Measurements from ENCODE around the gene SLC16A11.
A peak's percentile ranks its signal among the peaks of the same experiment; 100 is the strongest.
"Not testable (repeated sequence)": the region's sequence is repeated elsewhere in the genome, so short reads cannot be mapped to it uniquely, and the experiment has no call there.

The SLC16A11 gene, protein sequence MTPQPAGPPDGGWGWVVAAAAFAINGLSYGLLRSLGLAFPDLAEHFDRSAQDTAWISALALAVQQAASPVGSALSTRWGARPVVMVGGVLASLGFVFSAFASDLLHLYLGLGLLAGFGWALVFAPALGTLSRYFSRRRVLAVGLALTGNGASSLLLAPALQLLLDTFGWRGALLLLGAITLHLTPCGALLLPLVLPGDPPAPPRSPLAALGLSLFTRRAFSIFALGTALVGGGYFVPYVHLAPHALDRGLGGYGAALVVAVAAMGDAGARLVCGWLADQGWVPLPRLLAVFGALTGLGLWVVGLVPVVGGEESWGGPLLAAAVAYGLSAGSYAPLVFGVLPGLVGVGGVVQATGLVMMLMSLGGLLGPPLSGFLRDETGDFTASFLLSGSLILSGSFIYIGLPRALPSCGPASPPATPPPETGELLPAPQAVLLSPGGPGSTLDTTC

DNA sequence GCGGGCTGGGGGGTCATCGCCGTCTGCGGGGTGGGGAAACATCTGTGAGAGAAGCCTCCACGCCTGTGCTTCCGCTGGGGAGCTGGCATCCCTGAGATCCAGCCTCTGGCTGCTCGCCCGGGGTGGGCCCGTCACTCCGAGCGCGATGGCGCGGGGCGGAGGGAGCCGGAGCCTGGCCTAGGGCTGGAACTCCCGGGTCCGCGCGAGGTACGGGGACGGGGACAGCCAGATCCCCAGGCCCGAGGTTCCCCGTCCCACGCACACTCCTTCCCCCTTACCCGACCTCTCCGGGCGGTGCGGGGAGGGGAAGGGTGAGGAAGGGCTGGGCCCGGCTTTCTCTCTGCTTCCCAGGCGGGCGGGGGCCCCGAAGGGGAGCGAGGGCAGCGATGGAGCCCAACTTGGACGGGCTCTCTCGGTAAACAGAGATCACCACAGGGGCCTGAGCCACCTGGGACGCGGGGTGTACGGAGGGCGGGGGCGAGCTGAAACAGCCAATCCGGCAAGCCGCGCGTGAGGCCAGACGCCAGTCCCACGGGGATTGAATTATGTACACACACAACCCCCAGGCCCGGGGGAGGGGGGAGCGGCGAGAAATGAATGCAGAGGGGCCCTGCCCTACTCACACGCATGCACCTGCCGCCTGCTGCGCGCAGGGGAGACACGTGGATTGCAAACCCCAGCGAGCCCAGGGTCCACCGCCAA lies at the start of gene SLC16A11:
Gene SLC16A11, minus strand, starts transcription at position 596 of the 702 bp plus-strand sequence. Its CDS starts 579 bp downstream, at position 17.
- peak; percentile 26 to 67 for DNase-seq

DNA sequence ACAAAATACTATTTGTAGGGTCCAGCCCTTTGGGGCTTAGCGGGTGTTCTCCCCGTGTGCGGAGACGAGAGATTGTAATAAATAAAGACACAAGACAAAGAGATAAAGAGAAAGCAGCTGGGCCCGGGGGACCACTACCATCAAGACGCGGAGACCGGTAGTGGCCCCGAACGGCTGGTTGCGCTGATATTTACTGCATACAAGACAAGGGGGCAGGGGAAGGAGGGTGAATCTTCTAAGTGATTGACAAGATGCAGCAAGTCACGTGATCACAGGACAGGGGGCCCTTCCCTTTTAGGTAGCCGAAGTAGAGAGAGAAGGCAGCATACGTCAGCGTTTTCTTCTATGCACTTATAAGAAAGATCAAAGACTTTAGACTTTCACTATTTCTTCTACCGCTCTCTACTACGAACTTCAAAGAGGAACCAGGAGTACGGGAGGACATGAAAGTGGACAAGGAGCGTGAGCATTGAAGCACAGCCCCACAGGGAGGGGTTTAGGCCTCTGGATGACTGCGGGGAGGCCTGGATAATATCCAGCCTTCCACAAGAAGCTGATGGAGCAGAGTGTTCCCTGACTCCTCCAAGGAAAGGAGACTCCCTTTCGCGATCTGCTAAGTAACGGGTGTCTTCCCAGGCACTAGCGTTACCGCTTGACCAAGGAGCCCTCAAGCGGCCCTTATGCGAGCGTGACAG lies 47.6 kb upstream of the SLC16A11 start:
- DNase-seq = peak in 1 of 2 donors; percentile 37

DNA sequence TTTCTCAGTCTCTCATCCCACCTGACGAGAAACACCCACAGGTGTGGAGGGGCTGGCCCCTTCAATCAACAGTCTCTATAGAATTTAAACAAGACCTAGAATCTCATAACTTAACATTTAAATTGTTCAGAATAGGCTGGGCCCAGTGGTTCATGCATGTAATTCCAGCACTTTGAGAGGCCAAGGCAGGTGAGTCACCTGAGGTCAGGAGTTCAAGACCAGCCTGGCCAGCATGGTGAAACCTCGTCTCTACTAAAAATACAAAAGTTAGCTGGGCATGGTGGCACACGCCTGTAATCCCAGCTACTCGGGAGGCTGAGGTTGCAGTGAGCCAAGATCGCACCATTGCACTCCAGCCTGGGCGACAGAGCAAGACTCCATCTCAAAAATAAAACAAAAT lies 45.7 kb upstream of the SLC16A11 start:
- DNase-seq = not testable (repeated sequence)

DNA sequence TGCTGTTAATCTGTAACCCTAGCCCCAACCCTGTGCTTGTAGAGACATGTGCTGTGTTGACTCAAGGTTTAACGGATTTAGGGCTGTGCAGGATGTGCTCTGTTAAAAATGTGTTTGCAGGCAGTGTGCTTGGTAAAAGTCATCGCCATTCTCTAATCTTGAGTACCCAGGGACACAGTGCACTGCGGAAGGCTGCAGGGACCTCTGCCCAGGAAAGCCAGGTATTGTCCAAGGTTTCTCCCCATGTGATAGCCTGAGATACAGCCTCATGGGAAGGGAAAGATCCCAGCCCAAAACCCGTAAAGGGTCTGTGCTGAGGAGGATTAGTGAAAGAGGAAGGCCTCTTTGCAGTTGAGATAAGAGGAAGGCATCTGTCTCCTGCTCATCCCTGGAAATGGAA lies 44.5 kb upstream of the SLC16A11 start:
- not testable (repeated sequence) for DNase-seq

DNA sequence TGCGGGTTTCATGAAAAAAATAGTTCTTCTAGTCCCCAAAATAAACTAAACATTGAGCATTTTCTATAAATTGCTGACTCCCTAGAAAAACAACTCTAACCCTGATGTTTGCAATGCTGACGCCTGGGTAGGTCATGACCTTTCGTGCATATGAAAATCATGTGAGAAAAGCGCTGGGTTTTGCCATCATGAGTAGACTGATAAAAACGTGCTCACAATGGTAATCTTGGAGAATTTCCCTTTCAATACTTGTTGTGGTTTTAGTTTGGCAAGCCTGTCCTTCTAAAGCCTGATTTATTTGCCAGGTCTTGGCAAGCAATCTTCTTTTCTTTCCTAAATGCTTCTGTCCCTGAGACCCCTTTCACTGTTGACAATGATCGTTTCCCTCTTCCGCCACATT lies 40.2 kb upstream of the SLC16A11 start:
- no peak for DNase-seq

DNA sequence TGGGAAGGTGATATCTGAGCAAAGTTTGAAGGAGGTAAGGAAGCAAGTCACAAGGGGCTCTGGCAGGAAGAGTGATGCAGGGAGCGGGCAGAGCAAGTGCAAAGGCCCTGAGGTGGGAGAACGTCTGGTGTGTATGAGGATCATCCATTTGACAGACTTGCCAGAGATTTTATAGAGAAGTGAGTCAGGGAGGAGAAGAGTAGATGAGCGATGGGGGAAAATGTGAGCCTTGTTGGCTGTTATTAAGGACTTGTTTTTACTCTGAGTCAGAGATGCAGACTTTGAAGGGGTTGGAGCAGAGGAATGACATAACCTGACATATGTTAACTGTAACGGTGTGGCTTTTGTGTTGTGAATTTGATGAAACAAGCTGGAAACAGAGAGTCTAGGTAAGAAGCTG lies 39.7 kb upstream of the SLC16A11 start:
- DNase-seq = no peak

DNA sequence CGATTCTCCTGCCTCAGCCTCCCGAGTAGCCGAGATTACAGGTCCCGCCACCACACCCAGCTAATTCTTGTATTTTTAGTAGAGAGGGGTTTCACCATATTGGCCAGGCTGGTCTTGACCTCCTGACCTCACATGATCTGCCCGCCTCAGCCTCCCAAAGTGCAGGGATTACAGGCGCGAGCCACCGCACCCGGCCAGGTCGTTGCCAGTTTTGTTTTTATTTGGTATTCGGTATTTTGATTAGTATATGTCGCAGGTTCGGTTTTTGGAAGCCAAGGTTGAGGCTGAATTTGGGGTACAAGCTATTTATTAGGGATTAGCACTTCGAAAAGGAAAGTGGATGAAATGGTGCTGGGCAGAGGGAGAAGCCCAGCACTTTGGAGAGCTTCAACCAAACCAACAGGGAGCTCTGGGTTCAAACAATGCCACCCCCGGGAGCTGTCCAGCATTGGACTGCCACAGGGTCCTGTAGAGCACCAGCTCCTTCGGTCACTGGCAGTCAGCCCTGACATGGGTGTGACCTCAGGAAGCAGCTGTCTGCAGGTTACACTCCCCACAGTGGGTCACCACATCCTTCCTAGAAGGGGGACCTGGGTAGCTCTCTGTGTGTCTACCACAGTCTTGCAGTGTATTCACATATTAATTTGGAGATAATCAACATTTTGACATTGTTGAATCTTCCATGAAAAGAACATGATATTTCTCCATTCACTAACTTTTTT lies 37.6 kb upstream of the SLC16A11 start:
- DNase-seq = peak; percentile 45 to 56

DNA sequence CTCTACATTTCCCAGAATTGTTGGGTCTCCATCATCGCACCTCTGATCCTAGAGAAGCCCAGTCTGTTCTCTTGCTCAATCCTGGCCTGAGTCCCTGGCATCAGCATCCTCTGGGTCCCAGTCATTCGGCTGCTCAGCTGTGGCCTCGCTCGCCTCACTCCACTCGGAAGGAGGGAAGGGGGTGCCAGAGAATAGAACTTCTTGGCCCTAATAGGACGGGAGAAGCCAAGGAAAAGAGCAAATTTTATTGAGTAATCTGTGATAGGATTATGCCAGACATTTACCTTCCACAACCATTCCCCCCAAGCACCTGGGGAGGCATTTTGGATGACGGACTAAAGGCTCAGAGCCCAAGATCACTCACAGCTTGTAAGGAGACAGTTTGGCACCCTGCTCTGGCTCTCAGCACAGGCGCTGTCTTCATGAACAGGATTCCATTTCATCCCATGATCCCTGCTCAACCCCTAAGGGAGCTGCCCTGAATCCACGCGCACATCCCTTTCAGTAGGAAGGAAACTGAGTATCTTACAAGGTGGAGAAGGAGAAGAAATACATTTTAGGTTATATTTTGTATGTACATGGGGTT lies 36.7 kb upstream of the SLC16A11 start:
- no peak for DNase-seq

DNA sequence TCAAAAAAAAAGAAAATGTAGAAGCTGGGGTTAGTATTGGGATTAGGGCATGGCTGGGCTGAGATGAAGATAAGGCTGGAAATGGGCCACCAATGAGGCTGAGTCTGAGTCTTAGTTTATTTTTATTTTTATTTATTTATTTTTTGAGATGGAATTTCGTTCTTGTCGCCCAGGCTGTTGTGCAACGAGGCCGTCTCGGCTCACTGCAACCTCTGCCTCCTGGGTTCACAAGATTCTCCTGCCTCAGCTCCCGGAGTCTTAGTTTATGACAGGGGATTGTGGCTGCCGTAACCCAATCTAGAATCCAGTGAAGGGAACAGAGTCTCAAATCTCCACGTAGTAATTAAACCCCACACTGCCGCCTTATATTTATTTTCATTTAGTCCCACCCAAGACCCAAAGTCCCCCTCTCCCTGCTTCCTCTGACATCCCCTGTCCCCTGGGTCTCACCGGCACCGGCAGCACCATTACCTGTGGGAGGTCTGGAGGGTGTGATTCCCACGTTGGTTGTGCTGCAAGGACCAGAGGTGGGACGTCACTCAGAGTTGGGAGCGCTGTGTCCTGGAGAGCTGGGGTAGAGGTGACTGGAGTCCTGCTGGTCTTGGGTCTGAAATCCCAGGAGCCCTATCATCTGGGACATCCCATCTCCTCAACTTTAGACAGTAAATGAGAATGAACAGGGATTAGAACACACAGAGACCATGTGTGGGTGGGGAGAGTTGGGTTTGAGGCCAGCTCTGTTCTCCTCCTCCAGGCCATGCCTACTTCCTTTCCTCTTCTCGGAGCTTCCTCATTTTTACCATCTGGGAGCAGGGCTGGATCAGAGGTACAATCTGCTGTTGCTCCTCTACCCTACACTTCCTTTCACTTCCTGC lies 35.9 kb upstream of the SLC16A11 start, which contains the start of gene CLEC10A:
Gene CLEC10A, minus strand, starts transcription at position 671 of the 875 bp plus-strand sequence. CDS start 1,439 bp downstream, outside the sequence.
- DNase-seq = no peak

DNA sequence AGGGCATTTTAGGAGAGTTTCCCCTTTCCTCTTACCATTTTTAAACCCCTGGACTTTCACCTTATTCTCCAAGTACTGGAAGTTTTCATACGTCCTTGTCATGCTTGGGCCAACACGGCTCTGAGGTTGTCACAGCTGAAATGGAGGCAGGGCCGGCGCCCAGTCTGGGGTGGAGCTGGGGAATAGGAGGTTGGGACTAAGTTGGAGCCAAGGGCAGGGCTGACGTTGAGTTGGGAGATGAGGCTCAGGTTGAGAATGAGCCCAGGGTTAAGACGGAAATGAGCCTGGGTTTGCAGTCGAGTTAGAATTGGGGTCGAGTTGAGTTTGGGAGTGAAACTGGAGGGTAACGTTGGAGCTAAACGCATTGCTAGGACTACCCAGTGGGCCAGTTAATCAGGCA lies 34.8 kb upstream of the SLC16A11 start:
- DNase-seq = no peak

DNA sequence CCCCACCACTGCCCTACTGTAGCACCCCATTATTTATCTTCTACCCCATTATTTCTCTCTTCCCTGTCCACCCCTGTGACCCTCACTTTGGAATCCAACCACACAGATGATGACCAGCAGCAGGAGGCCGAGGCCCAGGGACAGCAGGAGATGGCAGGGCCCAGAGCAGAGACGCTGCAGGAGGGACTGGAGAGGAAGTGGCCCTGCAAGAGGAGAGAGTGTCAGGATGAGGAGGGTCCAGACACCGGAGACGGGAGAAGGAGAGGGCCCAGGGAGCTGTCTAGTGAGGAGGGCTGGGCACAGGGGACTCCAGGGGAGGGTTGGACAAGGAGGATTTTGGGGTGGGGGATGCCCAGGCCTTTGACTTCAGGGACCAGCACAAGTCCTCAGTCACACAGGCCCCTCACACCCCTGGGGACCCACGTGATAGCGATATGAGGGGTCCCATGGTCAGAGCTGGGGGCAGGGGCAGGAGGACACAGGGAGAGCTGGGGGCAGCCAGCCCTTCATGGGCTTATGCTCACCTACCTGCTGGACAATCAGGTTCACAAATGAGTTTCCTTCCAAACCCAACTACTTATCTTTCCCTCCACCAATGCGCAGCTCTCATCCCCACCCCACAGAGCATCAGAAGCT lies 34.1 kb upstream of the SLC16A11 start:
- no peak for DNase-seq

DNA sequence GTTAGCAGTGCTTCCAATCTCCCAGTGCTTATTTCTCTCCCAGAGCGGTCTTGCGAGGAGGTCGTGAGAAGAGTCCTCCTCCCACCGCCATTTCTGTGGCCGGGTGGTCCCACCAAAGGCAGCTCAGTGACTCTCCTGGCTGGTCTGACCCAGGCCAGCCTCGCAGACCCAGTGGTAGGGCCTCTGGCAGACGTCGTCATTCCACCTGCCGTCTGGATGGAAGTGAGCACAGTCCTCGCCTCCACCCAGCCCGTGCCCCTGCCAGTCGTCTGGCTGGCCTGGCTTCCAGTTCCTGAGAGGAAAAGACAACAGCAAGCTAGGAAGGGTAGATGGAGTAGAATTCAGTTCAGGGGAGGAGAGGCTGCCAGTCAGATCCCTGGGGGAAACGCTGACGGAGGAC lies 31.0 kb upstream of the SLC16A11 start:
- DNase-seq = no peak

DNA sequence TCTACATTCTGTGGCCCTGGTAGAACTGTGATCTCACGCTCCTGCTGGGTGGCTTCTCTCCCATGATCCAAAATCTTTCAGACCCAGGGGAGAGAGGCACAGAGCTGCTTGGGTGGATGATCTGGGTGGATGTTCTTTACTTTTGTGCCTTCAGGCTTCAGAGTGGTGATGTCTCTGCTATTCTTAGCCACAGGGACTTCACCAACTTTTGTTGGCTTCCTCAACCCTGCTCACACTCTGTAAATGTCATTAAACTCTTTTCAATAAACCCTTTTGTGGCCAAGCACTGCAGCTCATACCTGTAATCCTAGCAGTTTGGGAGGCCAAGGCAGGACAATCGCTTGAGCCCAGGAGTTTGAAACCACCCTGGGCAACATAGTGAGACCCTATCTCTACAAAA lies 28.5 kb upstream of the SLC16A11 start:
- DNase-seq = no peak

DNA sequence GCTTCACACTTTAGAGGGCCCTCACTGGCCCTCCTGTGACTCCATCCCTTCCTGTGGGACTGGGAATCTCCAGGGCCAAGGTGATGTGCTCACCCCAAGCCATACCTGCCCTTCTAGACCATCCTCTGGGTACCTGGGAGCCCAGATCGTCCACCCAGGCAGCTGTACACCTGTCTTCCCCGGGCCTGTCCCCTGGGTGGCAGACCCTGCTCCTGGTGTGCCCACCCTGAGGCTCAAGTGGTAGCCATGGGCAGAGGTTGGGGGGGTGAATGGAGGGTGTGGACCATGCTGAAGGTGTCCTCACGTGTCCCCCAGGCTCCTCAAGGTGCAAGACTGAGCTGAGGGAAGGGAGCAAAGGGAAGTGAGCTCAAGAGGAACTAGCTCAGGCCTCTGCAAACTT lies 26.8 kb upstream of the SLC16A11 start:
- no peak for DNase-seq

DNA sequence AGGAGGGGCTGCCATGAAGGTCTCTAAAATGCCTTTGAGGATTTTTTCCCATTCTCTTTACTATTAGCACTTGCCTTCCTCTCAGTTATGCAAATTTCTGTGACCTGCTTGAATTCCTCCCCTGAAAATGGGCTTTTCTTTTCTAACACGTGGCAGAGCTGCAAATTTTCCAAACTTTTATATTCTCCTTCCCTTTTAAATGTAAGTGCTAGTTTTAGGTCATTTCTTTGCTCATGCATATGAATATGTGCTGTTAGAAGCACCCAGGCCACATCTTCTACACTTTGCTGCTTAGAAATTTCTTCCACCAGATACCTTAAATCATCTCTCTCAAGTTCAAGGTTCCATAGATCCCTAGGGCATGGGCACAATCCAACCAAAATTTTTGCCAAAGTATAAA lies 24.4 kb upstream of the SLC16A11 start:
- no peak for DNase-seq

DNA sequence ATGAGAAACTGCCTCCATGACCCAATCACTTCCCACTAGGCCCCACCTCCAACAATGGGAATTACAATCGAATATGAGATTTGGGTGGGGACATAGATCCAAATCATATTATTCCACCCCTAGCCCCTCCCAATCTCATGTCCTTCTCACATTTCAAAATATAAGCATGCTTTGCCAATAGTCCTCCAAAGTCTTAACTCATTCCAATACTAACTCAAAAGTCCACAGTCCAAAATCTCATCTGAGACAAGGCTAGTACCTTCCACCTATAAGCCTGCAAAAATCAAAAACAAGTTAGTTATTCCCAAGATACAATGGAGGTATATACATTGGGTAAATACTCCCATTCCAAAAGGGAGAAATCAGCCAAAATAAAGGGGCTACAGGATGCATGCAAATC lies 23.3 kb upstream of the SLC16A11 start:
- no peak for DNase-seq

DNA sequence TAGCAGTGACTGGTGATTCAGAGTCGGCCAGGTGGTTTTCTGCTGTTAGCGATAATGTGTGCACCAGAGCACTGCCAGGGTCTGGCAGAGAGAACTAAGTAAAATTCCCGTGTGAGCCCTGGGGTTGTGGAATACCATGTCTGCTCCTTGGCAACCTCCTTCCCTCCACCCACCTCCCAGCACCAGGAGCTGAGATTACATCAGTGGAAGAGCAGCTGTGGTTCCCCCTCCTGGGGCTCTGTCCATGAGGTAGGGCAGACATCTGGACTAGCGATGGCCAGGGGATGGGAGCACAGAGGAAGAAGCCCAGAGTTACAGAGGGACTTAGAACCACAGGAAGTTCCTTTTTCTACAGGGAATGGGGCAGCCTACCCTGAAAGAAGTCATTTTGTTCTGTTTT lies 20.4 kb upstream of the SLC16A11 start:
- DNase-seq = no peak

DNA sequence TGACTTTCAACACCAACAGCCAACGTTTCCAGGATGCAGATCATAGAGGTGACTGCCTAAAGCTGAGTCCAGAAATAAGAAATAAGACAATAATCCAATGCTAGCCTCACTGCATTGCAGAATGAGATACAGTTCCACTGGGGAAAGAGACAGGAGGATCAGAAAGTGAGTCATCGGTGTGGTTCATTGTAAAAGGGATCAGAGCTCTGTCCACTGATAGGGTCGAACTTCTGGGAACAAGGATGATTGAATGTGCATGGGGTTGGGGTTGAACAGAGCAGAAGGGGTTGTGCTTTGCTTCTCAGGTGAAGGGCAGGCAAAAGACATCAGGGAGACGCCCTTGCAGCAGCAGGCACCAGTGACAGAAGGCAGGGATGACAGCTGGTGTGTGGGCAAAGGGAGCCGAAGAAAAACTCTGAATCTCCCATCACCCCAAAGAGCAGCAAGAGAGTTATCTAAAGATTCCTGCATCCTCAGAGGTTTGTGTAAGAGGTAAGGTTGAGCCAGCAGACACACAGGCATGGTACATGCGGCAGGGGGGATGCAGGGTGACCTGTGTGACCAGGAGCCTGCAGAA lies 19.7 kb upstream of the SLC16A11 start:
- no peak for DNase-seq

DNA sequence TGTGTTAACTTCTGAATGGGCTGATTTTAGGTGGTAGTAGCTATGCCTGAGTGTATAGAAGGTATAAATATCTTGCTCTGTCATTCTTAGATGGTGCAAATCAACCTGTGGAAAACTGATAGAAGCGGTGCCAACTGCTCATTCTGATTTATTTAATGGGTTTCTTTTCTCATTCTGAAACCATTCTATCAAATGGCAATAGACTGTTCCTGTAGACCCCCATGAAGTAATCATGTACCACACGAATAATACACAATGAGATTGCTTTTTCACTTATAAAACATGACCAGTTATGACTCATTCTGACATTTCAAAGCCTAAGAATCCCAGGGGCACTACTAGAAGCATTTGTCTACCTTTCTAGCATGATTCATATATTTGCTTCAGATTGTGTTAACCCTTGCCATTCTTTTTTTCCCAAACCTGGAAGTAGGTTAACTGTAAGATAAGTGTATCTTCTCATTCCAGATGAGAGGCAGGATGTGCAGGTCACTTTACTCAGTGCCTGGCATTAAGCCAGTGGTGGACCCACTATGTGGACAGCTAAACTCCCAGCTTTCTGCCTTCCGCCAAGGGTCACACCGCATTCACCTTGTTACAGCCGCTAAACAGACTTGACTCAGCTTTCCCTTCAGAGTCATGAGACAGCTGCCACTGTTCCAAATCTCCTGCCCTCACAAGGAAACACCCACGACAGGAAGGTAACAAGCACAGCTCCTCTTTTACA lies 16.4 kb upstream of the SLC16A11 start:
- no peak for DNase-seq

Data from CD4-positive, alpha-beta T cell treated with Interferon alpha-2 for 1 hour (primary cell).